Thymus (tissue), 11 donors: ENCODE data around the gene SH3BP2. TPM values are rescaled to one million over a fixed set of nuclear protein-coding genes. Genes with fewer than 3 reads are reported as not detected.
A peak's percentile ranks its signal among the peaks of the same experiment; 100 is the strongest.

Experiments
- DNase-seq, 9 donors: peaks; one replicate each; pipeline ENCODE4 v3.0.0-alpha.2; 2013; ENCODE audit warnings: low spot score in 9 of 9, low read depth in 6 of 9, missing footprints in 1 of 9
- H3K27ac ChIP-seq, 2 donors: one replicate each; pipeline ENCODE4 v1.5.1; 2013; ENCODE audit warnings: control low read depth in 1 of 2, low read depth in 1 of 2, low read length in 1 of 2, mild to moderate bottlenecking in 1 of 2, moderate library complexity in 1 of 2
- H3K27me3 ChIP-seq, 2 donors: one replicate each; pipeline ENCODE4 v1.5.1; 2013; ENCODE audit warnings: low read length in 1 of 2; ENCODE audit not compliant: control insufficient read depth in 2 of 2, insufficient read depth in 1 of 2
- H3K36me3 ChIP-seq, 2 donors: one replicate each; pipeline ENCODE4 v1.5.1; 2013; ENCODE audit warnings: low read length in 1 of 2, mild to moderate bottlenecking in 1 of 2, moderate library complexity in 1 of 2; ENCODE audit not compliant: control insufficient read depth in 2 of 2, insufficient read depth in 2 of 2
- H3K4me1 ChIP-seq, 2 donors: one replicate each; pipeline ENCODE4 v1.5.1; 2013; ENCODE audit warnings: low read length in 2 of 2; ENCODE audit not compliant: control insufficient read depth in 2 of 2, insufficient read depth in 2 of 2
- H3K4me3 ChIP-seq, 2 donors: one replicate each; pipeline ENCODE4 v1.5.1; 2013; ENCODE audit warnings: low read length in 2 of 2, control low read depth in 1 of 2, mild to moderate bottlenecking in 1 of 2
- H3K9me3 ChIP-seq, 2 donors: one replicate each; pipeline ENCODE4 v1.5.1; 2013; ENCODE audit warnings: low read length in 1 of 2, mild to moderate bottlenecking in 1 of 2; ENCODE audit not compliant: control insufficient read depth in 2 of 2, insufficient read depth in 1 of 2
- WGBS: extraction: QIAGEN DNeasy Blood & Tissue Kit; methylation state at CpG from one replicate; pipeline ENCODE4 v1.1.7; 2013; 5-methylcytosine and 5-hydroxymethylcytosine counted together
- polyA plus RNA-seq: library from polyadenylated mRNA; stranded (reverse); fragments of 200-250 nt; gene quantifications from one replicate; pipeline ENCODE4 v1.2.3, GENCODE V29; 2013
- total RNA-seq: library from RNA; stranded (reverse); fragments of 120-200 nt; gene quantifications from one replicate; pipeline ENCODE4 v1.2.4, GENCODE V29; 2013
- donor health status: healthy.

Gene SH3BP2
- total and polyA plus RNA-seq, 2 donors = 10.6 to 43.9 TPM

GRCh38 chr4:2794486-2795299, 1.8 kb downstream of the SH3BP2 start:
- WGBS = 86% methylated on average over 11 of the region's 11 CpGs
- DNase-seq = no peak
- no peak overlapping the region for H3K4me3 ChIP-seq

GRCh38 chr4:2795300-2795892, 2.5 kb downstream of the SH3BP2 start:
- H3K36me3 ChIP-seq = no peaks in the 10 kb centered on the region
- peaks cover 0 to 4% of the 10 kb centered on the region in 2 donors for H3K9me3 ChIP-seq
- peaks cover 0 to 50% of the 10 kb centered on the region in 2 donors for H3K27me3 ChIP-seq
- H3K4me3 ChIP-seq = no peak overlapping the region
- WGBS = 97% methylated on average over 17 of the region's 17 CpGs
- peaks cover 43 to 65% of the 10 kb centered on the region in 2 donors for H3K4me1 ChIP-seq
- no peak for DNase-seq
- H3K27ac ChIP-seq = no peak overlapping the region

More at GRCh38 chr4:2794486-2795299, 1.8 kb downstream of the SH3BP2 start:
- Histone ChIP-seq H3K9me3 (peaks cover 0 to 4% of the 10 kb centered on the region in 2 donors), H3K4me1 (peaks cover 36 to 64% of the 10 kb centered on the region in 2 donors), H3K36me3 (no peaks in the 10 kb centered on the region), H3K27ac (no peak overlapping the region), H3K27me3 (peaks cover 0 to 50% of the 10 kb centered on the region in 2 donors)

GRCh38 chr4:2795893-2796848, 3.3 kb downstream of the SH3BP2 start:
- Histone ChIP-seq H3K4me3 (no peak overlapping the region), H3K27me3 (peaks cover 0 to 48% of the 10 kb centered on the region in 2 donors), H3K27ac (no peak overlapping the region)

GRCh38 chr4:2796849-2797544, 4.1 kb downstream of the SH3BP2 start:
- DNase-seq = no peak

More at GRCh38 chr4:2795893-2796848, 3.3 kb downstream of the SH3BP2 start:
- Histone ChIP-seq H3K36me3 (no peaks in the 10 kb centered on the region), H3K4me1 (peaks cover 49 to 71% of the 10 kb centered on the region in 2 donors), H3K9me3 (peaks cover 0 to 4% of the 10 kb centered on the region in 2 donors)
- WGBS = 91% methylated on average over 27 of the region's 27 CpGs
- no peak for DNase-seq

GRCh38 chr4:2797545-2798305, 4.8 kb downstream of the SH3BP2 start:
- H3K4me1 ChIP-seq = peaks cover 52 to 68% of the 10 kb centered on the region in 2 donors
- H3K27ac ChIP-seq = peak overlapping the region; percentile 57 to 79
- H3K27me3 ChIP-seq = peaks cover 0 to 32% of the 10 kb centered on the region in 2 donors
- no peaks in the 10 kb centered on the region for H3K9me3 ChIP-seq
- H3K36me3 ChIP-seq = no peaks in the 10 kb centered on the region
- WGBS = 15% methylated on average over 23 of the region's 23 CpGs
- peak in 2 of 9 donors; percentile 60 to 71 for DNase-seq
- peak overlapping the region in 1 of 2 donors; percentile 8 for H3K4me3 ChIP-seq

More at GRCh38 chr4:2796849-2797544, 4.1 kb downstream of the SH3BP2 start:
- Histone ChIP-seq H3K27ac (no peak overlapping the region), H3K27me3 (peaks cover 0 to 40% of the 10 kb centered on the region in 2 donors), H3K4me3 (no peak overlapping the region), H3K9me3 (peaks cover 0 to 4% of the 10 kb centered on the region in 2 donors), H3K4me1 (peaks cover 52 to 75% of the 10 kb centered on the region in 2 donors), H3K36me3 (no peaks in the 10 kb centered on the region)
- 96% methylated on average over 13 of the region's 13 CpGs for WGBS

GRCh38 chr4:2798399-2799223, 5.7 kb downstream of the SH3BP2 start:
- Histone ChIP-seq H3K36me3 (no peaks in the 10 kb centered on the region), H3K4me1 (peaks cover 45 to 63% of the 10 kb centered on the region in 2 donors), H3K9me3 (no peaks in the 10 kb centered on the region), H3K27ac (peak overlapping the region; percentile 79 to 86), H3K27me3 (peaks cover 0 to 25% of the 10 kb centered on the region in 2 donors), H3K4me3 (peak overlapping the region; percentile 16 to 29)
- WGBS = 18% methylated on average over 29 of the region's 29 CpGs
- peak in 3 of 9 donors; percentile 55 to 77 (median 57) for DNase-seq

GRCh38 chr4:2799224-2799911, 6.5 kb downstream of the SH3BP2 start:
- Histone ChIP-seq H3K36me3 (no peaks in the 10 kb centered on the region), H3K9me3 (no peaks in the 10 kb centered on the region), H3K4me3 (peak overlapping the region; percentile 16 to 29), H3K27ac (peak overlapping the region; percentile 36 to 86), H3K4me1 (peaks cover 41 to 56% of the 10 kb centered on the region in 2 donors), H3K27me3 (peaks cover 0 to 17% of the 10 kb centered on the region in 2 donors)
- WGBS = 40% methylated on average over 14 of the region's 14 CpGs
- peak in 1 of 9 donors; percentile 43 for DNase-seq
